Prostate gland (tissue), 2 donors: ENCODE measurements around the gene NRXN3.

Experiments used
- POLR2A ChIP-seq: fragments of 450-650 bp; IDR thresholded peaks from one replicate; pipeline ENCODE4 v1.6.1; 2016; ENCODE audit warnings: antibody characterized with exemption, mild to moderate bottlenecking
- POLR2AphosphoS5 ChIP-seq: sonication (generic); formaldehyde crosslinking; IDR thresholded peaks from one replicate; pipeline ENCODE4 v1.6.1; 2017; ENCODE audit warnings: antibody characterized with exemption
- TF ChIP-seq, protein P1 (sequence below), 4 experiments: fragments of 200-600 bp in 2 of 4; fragments of 450-650 bp in 2 of 4; sonication (generic) in 2 of 4; IDR thresholded peaks; 1 replicate in 3 of 4; 2 replicates in 1 of 4; pipeline ENCODE4 v1.5.1; 2016 to 2019; ENCODE audit warnings: antibody characterized with exemption in 4 of 4, mild to moderate bottlenecking in 2 of 4, moderate library complexity in 2 of 4

DNA sequence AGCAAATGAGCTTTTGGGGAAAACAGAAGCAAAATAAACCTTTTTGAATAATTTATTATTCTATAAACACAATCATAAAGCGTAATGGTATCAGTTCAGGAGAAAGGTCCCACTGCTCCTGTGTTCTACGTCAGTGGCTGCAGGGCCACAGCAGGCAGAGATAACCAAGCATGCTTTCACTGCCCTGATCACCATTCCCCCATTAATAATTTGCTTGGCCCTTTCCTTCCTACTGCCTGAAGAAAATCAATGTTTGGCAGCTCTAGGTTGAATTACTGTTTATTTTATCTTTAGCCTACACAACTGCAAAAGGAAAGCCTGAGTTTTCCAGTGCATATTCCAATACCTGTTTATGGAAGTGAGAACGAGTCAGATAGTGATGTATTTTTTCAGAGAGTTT, 1671.3 kb downstream of the NRXN3 start:
- TF ChIP-seq, protein P1, sequence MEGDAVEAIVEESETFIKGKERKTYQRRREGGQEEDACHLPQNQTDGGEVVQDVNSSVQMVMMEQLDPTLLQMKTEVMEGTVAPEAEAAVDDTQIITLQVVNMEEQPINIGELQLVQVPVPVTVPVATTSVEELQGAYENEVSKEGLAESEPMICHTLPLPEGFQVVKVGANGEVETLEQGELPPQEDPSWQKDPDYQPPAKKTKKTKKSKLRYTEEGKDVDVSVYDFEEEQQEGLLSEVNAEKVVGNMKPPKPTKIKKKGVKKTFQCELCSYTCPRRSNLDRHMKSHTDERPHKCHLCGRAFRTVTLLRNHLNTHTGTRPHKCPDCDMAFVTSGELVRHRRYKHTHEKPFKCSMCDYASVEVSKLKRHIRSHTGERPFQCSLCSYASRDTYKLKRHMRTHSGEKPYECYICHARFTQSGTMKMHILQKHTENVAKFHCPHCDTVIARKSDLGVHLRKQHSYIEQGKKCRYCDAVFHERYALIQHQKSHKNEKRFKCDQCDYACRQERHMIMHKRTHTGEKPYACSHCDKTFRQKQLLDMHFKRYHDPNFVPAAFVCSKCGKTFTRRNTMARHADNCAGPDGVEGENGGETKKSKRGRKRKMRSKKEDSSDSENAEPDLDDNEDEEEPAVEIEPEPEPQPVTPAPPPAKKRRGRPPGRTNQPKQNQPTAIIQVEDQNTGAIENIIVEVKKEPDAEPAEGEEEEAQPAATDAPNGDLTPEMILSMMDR (IDR thresholded peaks at IDR 0.05) = no peak
- no peak for TF ChIP-seq POLR2A
- no peak for TF ChIP-seq POLR2AphosphoS5
